ENCODE data around the gene KLHL18. TPM values are rescaled to one million over a fixed set of nuclear protein-coding genes. Genes with fewer than 3 reads are reported as not detected.

The KLHL18 gene
- total and polyA plus RNA-seq, 7 donors = 44.2 to 170 (median 68.7) TPM

- Histone ChIP-seq H3K4me3 (no peak overlapping the region), H3K27ac (peak overlapping the region; percentile 41), H3K27me3 (ENCODE audit: insufficient read depth in 3 of 3, low read length in 2 of 3) (no peaks in the 10 kb centered on the region), H3K4me1 (peaks cover 36% of the 10 kb centered on the region), H3K36me3 (ENCODE audit: insufficient read depth in 1 of 2, low read depth in 1 of 2) (peaks cover 0 to 16% of the 10 kb centered on the region in 2 donors), H3K9me3 (no peaks in the 10 kb centered on the region)
- no peak for DNase-seq
- 81 to 85% (median 84%) methylated on average over 3 to 4 of the region's 4 CpGs for WGBS, 3 donors
- TF ChIP-seq, protein P1, sequence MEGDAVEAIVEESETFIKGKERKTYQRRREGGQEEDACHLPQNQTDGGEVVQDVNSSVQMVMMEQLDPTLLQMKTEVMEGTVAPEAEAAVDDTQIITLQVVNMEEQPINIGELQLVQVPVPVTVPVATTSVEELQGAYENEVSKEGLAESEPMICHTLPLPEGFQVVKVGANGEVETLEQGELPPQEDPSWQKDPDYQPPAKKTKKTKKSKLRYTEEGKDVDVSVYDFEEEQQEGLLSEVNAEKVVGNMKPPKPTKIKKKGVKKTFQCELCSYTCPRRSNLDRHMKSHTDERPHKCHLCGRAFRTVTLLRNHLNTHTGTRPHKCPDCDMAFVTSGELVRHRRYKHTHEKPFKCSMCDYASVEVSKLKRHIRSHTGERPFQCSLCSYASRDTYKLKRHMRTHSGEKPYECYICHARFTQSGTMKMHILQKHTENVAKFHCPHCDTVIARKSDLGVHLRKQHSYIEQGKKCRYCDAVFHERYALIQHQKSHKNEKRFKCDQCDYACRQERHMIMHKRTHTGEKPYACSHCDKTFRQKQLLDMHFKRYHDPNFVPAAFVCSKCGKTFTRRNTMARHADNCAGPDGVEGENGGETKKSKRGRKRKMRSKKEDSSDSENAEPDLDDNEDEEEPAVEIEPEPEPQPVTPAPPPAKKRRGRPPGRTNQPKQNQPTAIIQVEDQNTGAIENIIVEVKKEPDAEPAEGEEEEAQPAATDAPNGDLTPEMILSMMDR (IDR thresholded peaks at IDR 0.05) = no peak
- intact Hi-C loops (cut with DNase I) = no loop called here
- no peak for ATAC-seq
Measured at GRCh38 chr3:47384425-47384824, 101.7 kb downstream of the KLHL18 start.

DNA sequence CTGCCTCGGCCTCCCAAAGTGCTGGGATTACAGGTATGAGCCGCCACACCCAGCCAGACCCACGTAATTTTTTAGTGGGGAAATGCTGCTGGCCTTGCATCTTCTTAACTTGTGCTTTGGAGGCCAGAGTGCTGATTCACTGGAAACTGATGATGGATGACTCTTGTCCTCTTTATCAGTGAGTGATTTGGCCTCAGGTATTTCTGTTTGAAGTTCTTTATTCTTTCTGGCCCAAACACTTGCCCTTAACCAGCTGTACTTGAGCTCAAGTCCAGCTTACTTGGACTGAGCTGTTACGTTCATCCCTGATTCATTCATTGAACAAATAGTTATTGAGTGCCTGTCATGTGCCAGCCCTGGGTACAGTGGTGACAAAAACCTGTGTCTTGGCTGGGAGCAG is 102.3 kb downstream of the KLHL18 start:
- TF ChIP-seq, protein P1 (IDR thresholded peaks at IDR 0.05) = no peak
- 84 to 89% (median 87%) methylated on average over 4 of the region's 4 CpGs for WGBS, 3 donors
- DNase-seq (no peak), ATAC-seq (no peak)
- Histone ChIP-seq H3K4me1 (peaks cover 32% of the 10 kb centered on the region), H3K4me3 (no peak overlapping the region), H3K27ac (peak overlapping the region; percentile 18), H3K27me3 (ENCODE audit: insufficient read depth in 3 of 3, low read length in 2 of 3) (no peaks in the 10 kb centered on the region), H3K9me3 (no peaks in the 10 kb centered on the region), H3K36me3 (ENCODE audit: insufficient read depth in 1 of 2, low read depth in 1 of 2) (peaks cover 0 to 16% of the 10 kb centered on the region in 2 donors)
- intact Hi-C loops (cut with DNase I) = no loop called here

DNA sequence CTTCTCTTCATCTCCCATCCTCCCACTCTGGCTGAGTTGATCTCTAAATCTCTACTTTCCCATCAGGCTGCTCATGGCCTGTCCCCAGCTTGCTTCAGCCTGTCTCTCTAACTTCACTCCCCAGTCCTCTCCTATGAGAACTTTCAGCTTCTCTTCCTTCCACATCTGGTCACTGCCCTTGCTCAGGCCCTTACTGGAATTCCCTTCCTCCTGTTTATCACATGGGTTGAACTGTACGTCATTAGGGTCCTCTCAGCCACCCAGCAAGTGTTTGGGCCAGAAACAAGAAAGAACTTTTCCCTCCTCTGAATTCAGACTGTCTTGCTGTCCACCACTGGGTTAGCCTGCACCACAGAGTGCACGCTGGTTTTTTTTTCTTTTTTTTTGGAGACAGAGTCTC is 103.1 kb downstream of the KLHL18 start:
- ATAC-seq = no peak
- intact Hi-C loops (cut with DNase I) = no loop called here
- H3K36me3 ChIP-seq (ENCODE audit: insufficient read depth in 1 of 2, low read depth in 1 of 2) = peaks cover 0 to 16% of the 10 kb centered on the region in 2 donors

DNA sequence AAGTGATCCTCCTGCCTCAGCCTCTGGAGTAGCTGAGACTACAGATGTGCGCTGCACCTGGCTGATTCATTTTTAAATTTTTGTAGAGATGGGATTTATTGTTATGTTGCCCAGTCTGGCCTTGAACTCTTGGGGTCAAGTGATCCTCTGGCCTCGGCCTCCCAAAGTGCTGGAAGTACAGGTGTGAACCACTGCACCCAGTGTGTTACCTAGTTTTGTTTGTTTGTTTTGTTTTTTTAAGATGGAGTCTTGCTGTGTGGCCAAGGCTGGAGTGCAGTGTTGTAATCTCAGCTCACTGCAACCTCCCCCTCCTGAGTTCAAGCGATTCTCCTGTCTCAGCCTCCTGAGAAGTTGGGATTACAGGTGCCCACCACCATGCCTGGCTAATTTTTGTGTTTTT is 110.2 kb downstream of the KLHL18 start:
- Histone ChIP-seq H3K4me3 (no peak overlapping the region), H3K27ac (no peak overlapping the region), H3K4me1 (peaks cover 23% of the 10 kb centered on the region), H3K9me3 (no peaks in the 10 kb centered on the region), H3K27me3 (ENCODE audit: insufficient read depth in 3 of 3, low read length in 2 of 3) (no peaks in the 10 kb centered on the region), H3K36me3 (ENCODE audit: insufficient read depth in 1 of 2, low read depth in 1 of 2) (peaks cover 0 to 27% of the 10 kb centered on the region in 2 donors)
- TF ChIP-seq, protein P1 (IDR thresholded peaks at IDR 0.05) = no peak
- intact Hi-C loops (cut with DNase I) = no loop called here
- ATAC-seq (no peak), DNase-seq (no peak)
- 97 to 100% (median 99%) methylated on average over 3 of the region's 3 CpGs for WGBS, 3 donors

More for the DNA sequence above, 103.1 kb downstream of the KLHL18 start:
- Histone ChIP-seq H3K9me3 (no peaks in the 10 kb centered on the region), H3K4me3 (no peak overlapping the region), H3K4me1 (peaks cover 34% of the 10 kb centered on the region), H3K27me3 (ENCODE audit: insufficient read depth in 3 of 3, low read length in 2 of 3) (no peaks in the 10 kb centered on the region), H3K27ac (peak overlapping the region; percentile 18)
- TF ChIP-seq, protein P1 (IDR thresholded peaks at IDR 0.05) = no peak
- DNase-seq = no peak
- WGBS, 3 donors = 69 to 91% (median 84%) methylated on average over 2 of the region's 2 CpGs

All from psoas muscle (tissue), 8 donors.